HG02973 (cell line): Measurements from ENCODE around the gene ROBO1.

ENCODE experiments used
- ATAC-seq: cut with Tn5 transposase; IDR thresholded peaks from one replicate; pipeline ENCODE4 v1.9.1; 2021; ENCODE audit warnings: moderate library complexity; ENCODE audit not compliant: unreplicated experiment

Gene ROBO1

GRCh38 chr3:79028916-79029315 lies 738.9 kb downstream of the ROBO1 start:
- no peak for ATAC-seq

DNA sequence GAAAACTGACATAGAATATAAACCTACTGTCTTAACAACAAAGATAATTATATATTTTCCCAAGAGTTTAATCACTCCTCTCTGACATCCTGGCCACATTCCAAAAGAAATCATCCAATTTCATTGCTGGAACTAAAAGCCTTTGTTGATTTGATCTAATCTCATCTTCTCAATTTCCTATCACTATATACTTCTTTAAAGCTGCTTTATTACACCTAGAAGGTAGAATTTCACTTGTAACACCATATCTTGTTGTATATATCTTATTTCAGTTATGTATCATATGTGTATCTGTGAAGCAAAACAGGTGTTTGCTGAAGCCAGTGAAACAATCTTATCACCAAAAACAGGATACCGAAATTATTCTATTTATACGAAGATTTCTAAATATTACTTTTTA lies 740.2 kb downstream of the ROBO1 start:
- no peak for ATAC-seq

- no peak for ATAC-seq
These were observed 747.9 kb downstream of the ROBO1 start for GRCh38 chr3:79019924-79020173.

DNA sequence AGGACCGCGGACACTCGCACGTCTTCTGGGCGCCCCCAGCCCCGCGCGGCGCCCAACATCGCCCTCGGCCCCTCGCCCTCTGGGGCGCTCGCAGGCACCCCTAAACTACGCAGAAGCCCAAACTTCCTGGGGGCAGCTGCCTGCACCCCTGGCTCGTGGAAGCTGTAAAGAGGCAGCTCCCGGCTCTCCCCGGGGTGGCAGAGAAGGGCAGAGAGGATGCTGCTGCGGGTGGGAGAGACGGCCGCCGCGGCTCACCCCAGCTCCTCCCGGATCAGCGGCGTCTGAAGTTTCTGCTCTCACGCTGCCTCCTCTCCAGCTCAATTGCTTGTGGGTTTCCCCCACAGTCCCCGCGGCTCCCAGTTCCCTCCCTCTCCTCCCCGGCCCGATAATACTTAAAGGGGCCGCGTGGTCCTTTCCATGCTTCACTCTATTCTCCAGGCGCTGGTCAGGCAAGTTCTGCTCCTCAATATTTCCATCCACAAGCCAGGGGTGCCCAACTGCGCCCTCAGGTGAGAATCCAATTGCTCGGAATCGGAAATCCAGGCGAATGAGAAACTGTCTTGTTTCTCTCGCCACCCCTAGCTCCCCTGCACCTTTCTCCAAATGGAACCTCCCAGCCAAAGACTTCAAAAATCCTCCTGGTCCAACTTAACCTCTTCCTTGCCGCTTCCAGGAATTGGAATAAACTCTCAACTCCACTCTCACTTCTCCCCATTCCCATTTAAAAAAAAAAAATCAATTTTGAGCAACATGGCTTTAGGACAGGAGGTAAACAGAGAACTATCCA lies 748.5 kb downstream of the ROBO1 start:
- no peak for ATAC-seq

DNA sequence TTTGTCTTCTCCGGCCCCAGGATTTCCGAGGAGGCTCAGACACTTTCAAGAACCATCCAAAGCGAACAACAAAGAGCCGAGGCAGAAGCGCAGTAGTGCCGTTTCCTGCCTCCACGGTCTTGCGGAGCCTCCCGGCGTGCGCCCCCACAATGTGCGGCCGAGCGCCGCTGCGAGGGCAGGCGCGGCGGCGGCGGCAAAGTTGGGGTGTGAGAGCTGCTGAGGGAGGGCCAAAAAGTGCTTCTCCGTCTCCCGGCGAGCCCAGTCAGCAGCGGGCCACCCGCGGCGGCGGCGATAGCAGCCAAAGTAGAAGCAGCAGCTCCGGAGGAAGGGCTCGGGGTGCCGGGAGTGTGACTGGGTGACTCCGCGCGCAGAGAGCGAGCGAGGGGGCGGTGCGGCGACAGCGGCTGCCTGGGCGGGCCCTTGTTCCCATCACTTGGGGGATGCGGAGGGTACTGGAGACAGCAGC lies 749.1 kb downstream of the ROBO1 start:
- ATAC-seq, result no peak

DNA sequence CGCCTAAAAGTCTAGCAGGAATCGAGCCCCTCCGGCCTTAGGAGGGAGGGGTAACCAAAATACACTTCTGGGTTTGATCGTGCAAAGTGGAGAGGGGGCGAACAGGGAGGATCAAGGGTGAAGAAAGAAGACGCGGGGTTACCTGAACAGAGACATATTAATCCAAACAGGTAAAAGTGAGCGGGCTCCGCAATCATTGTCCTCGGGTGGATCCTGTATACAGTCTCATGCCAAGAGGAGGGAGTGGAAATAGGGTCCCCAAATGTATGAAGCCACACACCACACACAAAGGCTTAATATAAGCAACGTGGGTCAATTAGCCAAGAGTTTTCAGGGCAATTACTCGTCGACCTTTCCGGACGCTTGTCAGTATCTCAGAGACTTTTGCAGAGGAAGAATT lies 749.5 kb downstream of the ROBO1 start:
- no peak for ATAC-seq

DNA sequence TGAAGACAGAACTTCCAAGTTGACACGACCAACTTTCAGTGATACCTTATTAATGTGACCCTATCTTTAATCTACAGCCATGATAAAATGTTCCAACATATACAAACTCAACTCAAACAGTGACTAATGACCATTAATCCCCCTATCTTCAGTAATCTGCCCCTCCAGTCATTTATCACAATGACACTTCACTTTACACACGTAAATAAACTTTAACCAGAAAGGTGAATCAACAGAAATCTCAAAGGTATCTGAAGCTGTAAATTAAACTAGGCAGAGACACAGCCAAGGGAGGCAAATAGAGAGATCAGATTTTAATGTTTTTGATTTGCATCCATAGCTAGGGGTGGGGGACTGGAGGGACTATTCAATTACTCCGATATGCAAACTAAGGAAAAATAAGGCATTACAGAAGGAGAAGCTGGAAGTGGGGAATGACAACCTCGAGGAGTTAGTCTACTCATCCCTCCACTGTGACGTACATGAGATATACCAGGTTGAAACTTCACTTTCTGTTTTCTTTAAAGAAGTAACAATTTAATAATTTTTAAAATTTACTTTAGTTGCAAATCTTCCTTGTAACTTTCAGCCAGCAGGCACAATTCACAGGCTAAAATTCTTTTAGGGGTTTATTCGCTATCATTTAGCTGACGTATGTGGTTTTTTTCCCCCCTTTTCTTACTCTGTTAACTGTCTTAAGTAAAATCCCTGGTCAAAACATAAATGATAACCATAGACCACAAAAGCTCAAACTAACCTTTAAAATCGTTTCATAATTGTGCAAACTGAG lies 751.0 kb downstream of the ROBO1 start:
- ATAC-seq, result no peak

- no peak for ATAC-seq
These were observed 751.9 kb downstream of the ROBO1 start for GRCh38 chr3:79015854-79016253.

DNA sequence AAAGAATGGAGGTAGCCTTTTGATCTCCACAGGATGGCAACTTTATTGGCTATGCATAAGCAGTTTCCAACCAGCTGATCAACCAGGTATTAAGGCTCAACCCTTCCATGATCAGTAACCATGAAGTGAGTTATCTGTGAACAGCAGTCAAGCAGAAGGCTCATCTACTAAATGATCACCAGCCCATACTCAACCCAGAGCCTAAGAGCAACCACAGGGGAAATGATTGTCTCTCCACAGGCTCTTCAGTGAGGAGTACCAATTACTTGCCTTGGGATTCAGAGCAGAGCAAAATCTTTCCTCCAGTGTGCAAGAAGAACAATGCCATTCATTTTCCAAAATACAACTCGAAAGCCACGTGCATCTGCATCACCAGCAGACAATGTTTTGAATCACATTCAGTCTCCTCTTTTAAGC lies 754.8 kb downstream of the ROBO1 start:
- ATAC-seq, result no peak

DNA sequence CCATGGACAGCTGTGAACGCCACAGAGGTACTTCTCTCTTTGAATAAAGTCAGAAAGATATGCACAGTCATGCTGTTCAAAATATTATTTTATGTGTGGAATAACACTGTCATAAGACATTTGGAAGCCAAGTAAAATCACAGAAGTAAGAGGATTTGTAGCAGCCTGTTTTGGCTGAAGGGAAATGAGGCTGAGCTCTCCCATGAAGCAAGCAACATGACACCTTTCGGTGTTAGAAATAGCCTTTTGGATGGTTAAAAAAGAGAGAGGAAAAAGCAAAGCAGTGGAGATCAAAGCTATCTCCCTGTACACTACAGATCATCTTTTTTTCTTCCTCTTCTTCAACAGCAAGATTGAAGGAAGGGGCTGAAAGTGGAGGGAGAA lies 755.3 kb downstream of the ROBO1 start:
- no peak for ATAC-seq

DNA sequence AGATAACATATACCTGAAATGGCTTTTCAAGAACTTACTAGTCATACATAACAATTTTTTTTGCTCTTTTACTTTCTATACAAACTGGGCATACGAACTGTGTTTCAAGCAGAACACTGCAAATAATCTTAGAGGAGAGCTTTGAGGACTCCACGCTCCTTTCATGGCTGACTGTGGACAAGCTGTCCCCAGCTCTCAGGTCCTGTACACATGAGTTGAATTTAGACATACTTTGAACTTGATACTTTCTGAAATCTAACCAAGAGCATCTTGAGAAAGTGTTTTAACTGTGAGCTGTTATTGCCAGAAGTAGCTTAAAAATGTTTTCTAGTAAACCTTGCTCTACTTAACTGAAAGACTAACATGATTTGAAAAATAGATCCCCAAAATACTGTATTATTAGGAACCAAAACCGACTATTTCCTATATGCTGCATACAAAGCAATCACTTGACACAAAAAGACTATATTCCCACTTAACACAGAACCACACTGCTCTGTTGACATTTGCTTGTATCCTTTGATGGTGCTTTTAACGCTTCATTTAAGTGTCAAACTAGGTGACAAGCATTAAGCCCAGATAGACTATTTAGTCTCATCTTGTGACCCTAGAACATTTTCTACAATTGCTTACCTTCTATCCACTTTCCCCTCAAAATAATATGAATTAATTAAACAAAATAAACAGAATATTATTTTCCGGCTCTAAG lies 755.8 kb downstream of the ROBO1 start:
- no peak for ATAC-seq

DNA sequence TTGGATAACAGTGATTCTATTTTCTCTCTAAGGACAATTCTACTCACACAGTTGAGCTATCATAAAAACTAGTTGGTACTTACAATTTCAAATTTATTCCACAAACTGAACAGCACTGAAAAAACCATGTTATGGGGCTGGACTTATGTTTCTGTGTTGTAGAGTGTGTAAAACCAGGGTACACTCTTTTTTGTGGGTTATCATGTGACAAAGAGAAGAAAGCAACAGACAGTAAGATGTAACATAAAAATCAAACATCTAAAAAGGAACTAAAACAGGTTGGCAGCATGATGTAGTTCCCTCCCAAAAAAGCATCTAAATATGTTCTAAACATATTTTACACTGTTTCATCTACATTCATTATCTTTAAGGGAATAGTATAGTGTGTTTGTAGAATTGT lies 757.9 kb downstream of the ROBO1 start:
- ATAC-seq, result no peak

DNA sequence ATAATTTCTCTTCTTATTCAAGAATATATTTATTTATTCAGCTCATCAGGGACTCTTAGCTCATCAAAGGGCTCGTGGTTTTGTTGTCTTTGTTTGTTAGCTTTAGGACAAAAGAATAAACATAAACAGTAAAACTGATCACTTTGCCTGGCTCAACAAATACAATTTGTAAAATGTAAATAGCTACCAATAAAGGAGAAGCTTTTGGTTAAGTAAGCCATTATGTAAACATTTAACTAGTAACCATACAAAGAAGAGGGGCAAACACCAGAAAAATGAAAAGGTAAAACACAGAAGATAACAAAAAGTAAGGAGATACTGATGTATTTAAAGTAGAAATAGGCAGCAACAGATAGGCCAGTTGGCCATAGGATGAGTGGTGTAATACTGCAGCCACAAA lies 761.7 kb downstream of the ROBO1 start:
- no peak for ATAC-seq

DNA sequence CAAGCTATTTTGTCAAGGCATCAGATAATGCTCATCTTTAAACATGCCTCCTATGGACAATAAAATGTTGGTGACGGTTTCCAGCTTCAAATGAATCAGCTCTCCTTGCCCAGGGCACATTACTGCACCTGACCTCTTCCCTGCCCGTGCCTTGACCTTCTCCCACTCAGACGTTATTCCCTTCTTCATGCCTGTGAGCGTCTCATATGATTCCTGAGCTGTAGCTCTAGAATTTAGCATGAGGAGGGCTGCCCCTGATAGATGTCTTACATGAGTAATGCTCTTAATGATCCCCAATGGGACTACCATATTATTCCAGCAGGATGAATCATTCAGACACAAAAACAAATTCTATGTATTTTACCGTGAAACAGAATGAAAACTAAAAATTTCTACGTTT lies 762.7 kb downstream of the ROBO1 start:
- ATAC-seq, result no peak

- ATAC-seq, result no peak
These were observed 763.8 kb downstream of the ROBO1 start for GRCh38 chr3:79003994-79004393.

- no peak for ATAC-seq
These were observed 765.1 kb downstream of the ROBO1 start for GRCh38 chr3:79002465-79003372.

GRCh38 chr3:79001255-79001654 lies 766.5 kb downstream of the ROBO1 start:
- no peak for ATAC-seq

GRCh38 chr3:78999139-78999538 lies 768.7 kb downstream of the ROBO1 start:
- no peak for ATAC-seq

DNA sequence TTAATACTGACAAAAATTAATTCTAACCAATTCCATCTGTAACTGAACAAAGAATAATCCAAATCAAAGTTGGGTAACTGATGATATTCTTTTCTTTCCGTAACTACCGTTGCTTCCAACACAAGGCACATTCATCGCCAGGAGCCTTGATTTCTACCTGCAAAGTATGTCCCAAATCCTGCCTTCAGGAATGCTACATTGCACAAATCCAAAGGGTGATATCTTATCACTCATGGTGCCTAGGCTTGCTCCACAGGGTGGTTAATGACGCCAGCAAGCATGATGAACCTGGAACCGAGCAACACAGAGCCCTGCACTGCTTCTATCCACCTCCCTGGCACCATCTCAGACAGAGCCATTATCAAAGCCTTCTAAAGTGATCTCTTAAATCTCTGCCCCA lies 772.7 kb downstream of the ROBO1 start:
- ATAC-seq, result no peak

DNA sequence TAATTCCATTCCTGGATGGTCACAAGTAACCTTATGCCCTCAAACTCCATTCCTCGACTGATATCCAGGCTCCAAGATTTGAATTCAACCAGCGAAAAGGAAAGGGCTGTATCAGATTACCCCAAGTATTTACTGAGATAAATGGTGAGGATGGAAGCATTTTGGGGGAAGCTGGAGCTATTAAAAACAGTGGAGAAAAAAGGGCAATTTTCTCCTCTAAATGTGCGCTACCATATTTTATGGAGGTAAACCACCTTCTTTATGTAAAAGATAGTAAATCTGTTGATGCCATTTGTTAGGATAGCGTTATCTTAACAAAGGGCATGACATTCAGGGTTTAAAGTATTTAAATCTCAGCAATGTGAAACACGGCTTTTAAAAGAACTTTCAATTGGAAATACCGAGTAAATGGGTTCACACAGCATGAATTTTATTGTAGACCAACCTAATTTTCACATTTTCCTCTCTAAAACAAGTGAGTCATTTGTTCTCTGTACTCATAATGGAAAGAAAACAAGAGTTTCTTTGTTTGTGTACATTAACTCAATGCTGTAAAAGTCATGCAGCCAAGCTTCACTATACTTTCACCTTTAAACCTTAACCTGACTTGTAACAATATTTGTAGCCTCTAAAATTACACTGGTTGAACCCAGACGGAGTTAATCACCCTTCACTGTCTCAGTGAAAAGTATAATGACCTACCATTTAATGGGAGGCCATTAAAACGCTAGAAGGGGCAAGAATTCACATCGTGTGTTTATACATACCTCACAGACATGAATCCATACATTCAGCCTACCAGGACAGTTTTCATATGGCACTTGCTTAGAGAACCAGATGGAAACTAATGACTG lies 773.4 kb downstream of the ROBO1 start:
- no peak for ATAC-seq
